HEK293 (cell line): Measurements from ENCODE around the gene DPT.

Experiments
- CTCF ChIA-PET: fragments of 350-600 bp; formaldehyde crosslinking; extraction: SDS; loops from one replicate; lab custom pipeline; 2021; ENCODE audit warnings: antibody characterized with exemption; lab: Yijun Ruan, JAX
- POLR2A ChIA-PET: fragments of 300-600 bp; formaldehyde crosslinking; extraction: SDS; loops from one replicate; lab custom pipeline; 2020; ENCODE audit warnings: antibody characterized with exemption, inconsistent platforms; lab: Yijun Ruan, JAX
- H3K27ac ChIP-seq: fragments of 200-500 bp; sonication (Bioruptor generic); 2 replicates; pipeline ENCODE4 v1.5.1; 2014; ENCODE audit warnings: low read depth, low read length, control low read depth, inconsistent platforms; ENCODE audit errors: extremely low read depth
- H3K36me3 ChIP-seq, 2 experiments: fragments of 200-500 bp in 1 of 2; sonication (Bioruptor generic) in 1 of 2; 1 replicate in 1 of 2; 2 replicates in 1 of 2; pipeline ENCODE4 v1.5.1; 2014 to 2017; ENCODE audit warnings: inconsistent platforms in 2 of 2, low read length in 2 of 2; ENCODE audit not compliant: control insufficient read depth in 2 of 2, insufficient read depth in 1 of 2
- H3K4me1 ChIP-seq: fragments of 200-500 bp; sonication (Bioruptor generic); 2 replicates; pipeline ENCODE4 v1.5.1; 2014; ENCODE audit warnings: mild to moderate bottlenecking, low read length, inconsistent platforms; ENCODE audit not compliant: control insufficient read depth, insufficient read depth
- H3K4me3 ChIP-seq: 2 replicates; pipeline ENCODE4 v1.5.1; 2011; ENCODE audit warnings: low read depth, mild to moderate bottlenecking, control low read depth, low read length, moderate library complexity
- H3K9me3 ChIP-seq: fragments of 200-500 bp; sonication (Bioruptor generic); 2 replicates; pipeline ENCODE4 v1.5.1; 2014; ENCODE audit warnings: low read depth, low read length, inconsistent platforms; ENCODE audit not compliant: control insufficient read depth, insufficient read depth
- EGR2 ChIP-seq: fragments of 450-650 bp; formaldehyde crosslinking; IDR thresholded peaks from 2 replicates; pipeline ENCODE4 v1.5.1; 2016; ENCODE audit warnings: low read depth, missing biosample characterization, missing genetic modification characterization
- SCRT2 ChIP-seq: fragments of 450-650 bp; formaldehyde crosslinking; IDR thresholded peaks from 2 replicates; pipeline ENCODE4 v1.5.1; 2016; ENCODE audit warnings: missing biosample characterization, missing genetic modification characterization
- SETDB1 ChIP-seq: IDR thresholded peaks from one replicate; pipeline ENCODE4 v1.6.1; 2017; ENCODE audit warnings: mild to moderate bottlenecking, low read length, moderate library complexity, mixed read lengths; ENCODE audit not compliant: insufficient read length
- SP7 ChIP-seq: fragments of 450-650 bp; formaldehyde crosslinking; IDR thresholded peaks from 2 replicates; pipeline ENCODE4 v1.5.1; 2016; ENCODE audit warnings: missing biosample characterization, missing genetic modification characterization
- TCF7L2 ChIP-seq: IDR thresholded peaks from 2 replicates; pipeline ENCODE4 v1.6.1; 2011; ENCODE audit warnings: low read depth, mild to moderate bottlenecking, inconsistent platforms, low read length, moderate library complexity, borderline replicate concordance
- TRIM28 ChIP-seq: IDR thresholded peaks from 2 replicates; pipeline ENCODE4 v1.6.1; 2011; ENCODE audit warnings: low read length, control low read depth, borderline replicate concordance
- ZBTB1 ChIP-seq: fragments of 450-650 bp; formaldehyde crosslinking; IDR thresholded peaks from 2 replicates; pipeline ENCODE4 v1.5.1; 2016; ENCODE audit warnings: missing biosample characterization, missing genetic modification characterization
- ZBTB17 ChIP-seq: fragments of 450-650 bp; formaldehyde crosslinking; IDR thresholded peaks from 2 replicates; pipeline ENCODE4 v1.5.1; 2016; ENCODE audit warnings: missing biosample characterization, missing genetic modification characterization
- ZNF157 ChIP-seq: fragments of 450-650 bp; formaldehyde crosslinking; IDR thresholded peaks from 2 replicates; pipeline ENCODE4 v1.5.1; 2016; ENCODE audit warnings: missing biosample characterization, missing genetic modification characterization
- ZNF23 ChIP-seq: fragments of 450-650 bp; formaldehyde crosslinking; IDR thresholded peaks from 2 replicates; pipeline ENCODE4 v1.5.1; 2016; ENCODE audit warnings: missing biosample characterization, missing genetic modification characterization, borderline replicate concordance
- ZNF501 ChIP-seq: fragments of 450-650 bp; formaldehyde crosslinking; IDR thresholded peaks from 2 replicates; pipeline ENCODE4 v1.5.1; 2016; ENCODE audit warnings: missing biosample characterization, missing genetic modification characterization
- ZNF510 ChIP-seq: fragments of 450-650 bp; formaldehyde crosslinking; IDR thresholded peaks from 2 replicates; pipeline ENCODE4 v1.5.1; 2018; ENCODE audit warnings: mild to moderate bottlenecking, missing genetic modification characterization, missing biosample characterization; ENCODE audit not compliant: insufficient replicate concordance
- ZNF530 ChIP-seq: fragments of 450-650 bp; formaldehyde crosslinking; IDR thresholded peaks from 2 replicates; pipeline ENCODE4 v1.5.1; 2016; ENCODE audit warnings: low read depth, missing biosample characterization, missing genetic modification characterization
- ZNF623 ChIP-seq: fragments of 450-650 bp; formaldehyde crosslinking; IDR thresholded peaks from 2 replicates; pipeline ENCODE4 v1.5.1; 2016; ENCODE audit warnings: missing biosample characterization, missing genetic modification characterization
- ZNF624 ChIP-seq: fragments of 450-650 bp; formaldehyde crosslinking; IDR thresholded peaks from 2 replicates; pipeline ENCODE4 v1.5.1; 2017; ENCODE audit warnings: missing biosample characterization, missing genetic modification characterization
- ZNF629 ChIP-seq: fragments of 450-650 bp; formaldehyde crosslinking; IDR thresholded peaks from 2 replicates; pipeline ENCODE4 v1.5.1; 2017; ENCODE audit warnings: missing biosample characterization, missing genetic modification characterization
- ZNF747 ChIP-seq: fragments of 450-650 bp; formaldehyde crosslinking; IDR thresholded peaks from 2 replicates; pipeline ENCODE4 v1.5.1; 2016; ENCODE audit warnings: missing biosample characterization, missing genetic modification characterization
- TF ChIP-seq, protein P1 (sequence below): fragments of 450-650 bp; formaldehyde crosslinking; IDR thresholded peaks from 2 replicates; pipeline ENCODE4 v1.5.1; 2016; ENCODE audit warnings: missing biosample characterization, missing genetic modification characterization
- TF ChIP-seq, protein P2 (sequence below): fragments of 450-650 bp; formaldehyde crosslinking; IDR thresholded peaks from 2 replicates; pipeline ENCODE4 v1.5.1; 2016; ENCODE audit warnings: missing biosample characterization, missing genetic modification characterization
- TF ChIP-seq, protein P3 (sequence below): fragments of 450-650 bp; formaldehyde crosslinking; IDR thresholded peaks from 2 replicates; pipeline ENCODE4 v1.5.0; 2017; ENCODE audit warnings: missing biosample characterization, missing genetic modification characterization, borderline replicate concordance

The DPT gene

DNA sequence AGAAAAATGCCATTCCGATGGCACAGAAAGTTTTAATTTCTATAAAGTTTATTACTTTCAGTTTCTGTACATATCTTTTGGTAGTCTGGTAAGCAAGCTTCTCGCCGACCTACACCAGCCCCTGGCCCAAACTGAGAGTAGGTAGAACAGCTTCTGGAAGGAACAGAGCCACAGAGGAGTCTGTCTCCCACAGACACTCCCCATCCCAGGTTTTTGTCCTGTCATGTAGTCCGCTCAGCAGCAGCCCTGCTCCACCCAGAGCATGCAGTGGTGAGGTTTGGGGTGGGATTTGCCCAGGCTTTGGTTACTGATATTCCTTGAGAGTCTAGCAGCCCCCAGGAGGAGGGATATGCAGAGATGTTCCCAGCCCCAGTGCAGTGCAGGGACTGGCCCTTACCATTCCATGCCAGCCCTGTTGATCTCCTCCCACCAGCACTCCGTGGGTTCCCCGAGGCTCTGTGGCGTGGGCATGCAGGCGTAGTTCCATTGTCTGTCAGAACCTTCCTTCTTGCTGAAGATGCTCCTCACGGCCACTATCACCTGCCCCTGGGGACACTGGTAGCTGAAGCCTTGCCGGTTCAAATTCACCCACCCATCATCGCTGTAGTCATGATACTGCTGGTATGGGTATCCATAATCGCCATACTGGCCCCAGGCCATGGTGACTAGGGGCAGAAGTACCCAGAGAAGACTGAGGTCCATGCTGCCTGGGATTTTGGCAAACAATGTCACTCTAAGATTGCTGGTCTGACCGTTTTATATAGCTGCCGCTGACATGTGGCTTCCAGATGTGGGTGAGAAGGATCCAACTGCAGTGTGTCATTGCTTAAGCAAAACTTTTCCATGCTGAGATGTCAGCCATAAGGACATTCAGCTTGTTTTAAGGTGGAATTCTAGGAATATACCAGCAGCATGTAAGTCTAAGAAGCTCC, at the start of gene DPT:
Gene DPT (minus strand): TSS at position 734 of the 932 bp plus-strand sequence. CDS start 32 bp downstream, at position 702.
- ChIA-PET CTCF (interaction anchor here (0.6 to 0.9 kb wide), 2 partner anchors 12 to 125 kb away, joined by 3 read pairs; no protein-coding TSS in a partner anchor), POLR2A (no interaction called here)
- Histone ChIP-seq H3K27ac (no peak within 1 kb of the TSS), H3K4me1 (no peaks in the 10 kb centered on the region), H3K36me3 (no peaks in the 10 kb centered on the region), H3K4me3 (no peak within 1 kb of the TSS), H3K9me3 (no peaks in the 10 kb centered on the region)
- TF ChIP-seq ZNF747 (tag by site-specific recombination): no peak
- TF ChIP-seq ZBTB1: no peak
- no peak for TF ChIP-seq ZNF530
- TF ChIP-seq SP7 (tag by site-specific recombination): no peak
- no peak for TF ChIP-seq ZNF623 (tag by site-specific recombination)
- no peak for TF ChIP-seq ZBTB17 (tag by site-specific recombination)
- no peak for TF ChIP-seq ZNF624 (tag by site-specific recombination)
- no peak for TF ChIP-seq SCRT2 (tag by site-specific recombination)
- TF ChIP-seq ZNF23 (tag by site-specific recombination): no peak
- TF ChIP-seq ZNF510 (tag by site-specific recombination): no peak
- TF ChIP-seq, protein P1, sequence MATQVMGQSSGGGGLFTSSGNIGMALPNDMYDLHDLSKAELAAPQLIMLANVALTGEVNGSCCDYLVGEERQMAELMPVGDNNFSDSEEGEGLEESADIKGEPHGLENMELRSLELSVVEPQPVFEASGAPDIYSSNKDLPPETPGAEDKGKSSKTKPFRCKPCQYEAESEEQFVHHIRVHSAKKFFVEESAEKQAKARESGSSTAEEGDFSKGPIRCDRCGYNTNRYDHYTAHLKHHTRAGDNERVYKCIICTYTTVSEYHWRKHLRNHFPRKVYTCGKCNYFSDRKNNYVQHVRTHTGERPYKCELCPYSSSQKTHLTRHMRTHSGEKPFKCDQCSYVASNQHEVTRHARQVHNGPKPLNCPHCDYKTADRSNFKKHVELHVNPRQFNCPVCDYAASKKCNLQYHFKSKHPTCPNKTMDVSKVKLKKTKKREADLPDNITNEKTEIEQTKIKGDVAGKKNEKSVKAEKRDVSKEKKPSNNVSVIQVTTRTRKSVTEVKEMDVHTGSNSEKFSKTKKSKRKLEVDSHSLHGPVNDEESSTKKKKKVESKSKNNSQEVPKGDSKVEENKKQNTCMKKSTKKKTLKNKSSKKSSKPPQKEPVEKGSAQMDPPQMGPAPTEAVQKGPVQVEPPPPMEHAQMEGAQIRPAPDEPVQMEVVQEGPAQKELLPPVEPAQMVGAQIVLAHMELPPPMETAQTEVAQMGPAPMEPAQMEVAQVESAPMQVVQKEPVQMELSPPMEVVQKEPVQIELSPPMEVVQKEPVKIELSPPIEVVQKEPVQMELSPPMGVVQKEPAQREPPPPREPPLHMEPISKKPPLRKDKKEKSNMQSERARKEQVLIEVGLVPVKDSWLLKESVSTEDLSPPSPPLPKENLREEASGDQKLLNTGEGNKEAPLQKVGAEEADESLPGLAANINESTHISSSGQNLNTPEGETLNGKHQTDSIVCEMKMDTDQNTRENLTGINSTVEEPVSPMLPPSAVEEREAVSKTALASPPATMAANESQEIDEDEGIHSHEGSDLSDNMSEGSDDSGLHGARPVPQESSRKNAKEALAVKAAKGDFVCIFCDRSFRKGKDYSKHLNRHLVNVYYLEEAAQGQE: no peak
- TF ChIP-seq, protein P2, sequence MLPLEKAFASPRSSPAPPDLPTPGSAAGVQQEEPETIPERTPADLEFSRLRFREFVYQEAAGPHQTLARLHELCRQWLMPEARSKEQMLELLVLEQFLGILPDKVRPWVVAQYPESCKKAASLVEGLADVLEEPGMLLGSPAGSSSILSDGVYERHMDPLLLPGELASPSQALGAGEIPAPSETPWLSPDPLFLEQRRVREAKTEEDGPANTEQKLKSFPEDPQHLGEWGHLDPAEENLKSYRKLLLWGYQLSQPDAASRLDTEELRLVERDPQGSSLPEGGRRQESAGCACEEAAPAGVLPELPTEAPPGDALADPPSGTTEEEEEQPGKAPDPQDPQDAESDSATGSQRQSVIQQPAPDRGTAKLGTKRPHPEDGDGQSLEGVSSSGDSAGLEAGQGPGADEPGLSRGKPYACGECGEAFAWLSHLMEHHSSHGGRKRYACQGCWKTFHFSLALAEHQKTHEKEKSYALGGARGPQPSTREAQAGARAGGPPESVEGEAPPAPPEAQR: no peak
- TF ChIP-seq ZNF501 (tag by site-specific recombination): no peak
- no peak for TF ChIP-seq ZNF157 (tag by site-specific recombination)
- no peak for TF ChIP-seq SETDB1
- no peak for TF ChIP-seq TRIM28
- TF ChIP-seq, protein P3, sequence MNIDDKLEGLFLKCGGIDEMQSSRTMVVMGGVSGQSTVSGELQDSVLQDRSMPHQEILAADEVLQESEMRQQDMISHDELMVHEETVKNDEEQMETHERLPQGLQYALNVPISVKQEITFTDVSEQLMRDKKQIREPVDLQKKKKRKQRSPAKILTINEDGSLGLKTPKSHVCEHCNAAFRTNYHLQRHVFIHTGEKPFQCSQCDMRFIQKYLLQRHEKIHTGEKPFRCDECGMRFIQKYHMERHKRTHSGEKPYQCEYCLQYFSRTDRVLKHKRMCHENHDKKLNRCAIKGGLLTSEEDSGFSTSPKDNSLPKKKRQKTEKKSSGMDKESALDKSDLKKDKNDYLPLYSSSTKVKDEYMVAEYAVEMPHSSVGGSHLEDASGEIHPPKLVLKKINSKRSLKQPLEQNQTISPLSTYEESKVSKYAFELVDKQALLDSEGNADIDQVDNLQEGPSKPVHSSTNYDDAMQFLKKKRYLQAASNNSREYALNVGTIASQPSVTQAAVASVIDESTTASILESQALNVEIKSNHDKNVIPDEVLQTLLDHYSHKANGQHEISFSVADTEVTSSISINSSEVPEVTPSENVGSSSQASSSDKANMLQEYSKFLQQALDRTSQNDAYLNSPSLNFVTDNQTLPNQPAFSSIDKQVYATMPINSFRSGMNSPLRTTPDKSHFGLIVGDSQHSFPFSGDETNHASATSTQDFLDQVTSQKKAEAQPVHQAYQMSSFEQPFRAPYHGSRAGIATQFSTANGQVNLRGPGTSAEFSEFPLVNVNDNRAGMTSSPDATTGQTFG (tag by site-specific recombination): no peak
- TF ChIP-seq EGR2: no peak
- no peak for TF ChIP-seq TCF7L2
- no peak for TF ChIP-seq ZNF629 (tag by site-specific recombination)
